Upper lobe of right lung (tissue), 1 donor: ENCODE data around the gene KRABD2.

ENCODE experiments used
- ATAC-seq: fragments of 200-7000 bp; cut with Tn5 transposase; one replicate; pipeline ENCODE4 v1.9.1; 2020; ENCODE audit warnings: mild to moderate bottlenecking, moderate library complexity
- DNase-seq: peaks from one replicate; pipeline ENCODE4 v3.0.0-alpha.2; 2020
- H3K27ac ChIP-seq: fragments of 200-600 bp; one replicate; pipeline ENCODE4 v1.8.0; 2022
- H3K27me3 ChIP-seq: fragments of 200-600 bp; one replicate; pipeline ENCODE4 v1.8.0; 2022; ENCODE audit warnings: mild to moderate bottlenecking
- H3K36me3 ChIP-seq: fragments of 200-600 bp; one replicate; pipeline ENCODE4 v1.8.0; 2022
- H3K4me1 ChIP-seq: fragments of 200-600 bp; one replicate; pipeline ENCODE4 v1.8.0; 2022
- H3K4me3 ChIP-seq: fragments of 200-600 bp; one replicate; pipeline ENCODE4 v1.8.0; 2022; ENCODE audit warnings: mild to moderate bottlenecking
- H3K9me3 ChIP-seq: fragments of 200-600 bp; one replicate; pipeline ENCODE4 v1.8.0; 2022
- intact Hi-C: fragments of 100-400 bp; cut with DNase I; formaldehyde crosslinking; loops from one replicate; pipeline ENCODE4 v1.11.0; 2022
- TF ChIP-seq, protein P1 (sequence below): fragments of 200-600 bp; IDR thresholded peaks from one replicate; pipeline ENCODE4 v1.8.0; 2022; ENCODE audit warnings: antibody characterized with exemption
- donor health status: DM: no; HTN: yes; CAD: no; lungs with severe emphysema.

The KRABD2 gene

GRCh38 chr17:8376271-8377067 is at the start of gene KRABD2:
KRABD2 (minus strand) TSS chr17:8376704.
- intact Hi-C loops = no loop called here
- H3K9me3 ChIP-seq = no peaks in the 10 kb centered on the region
- TF ChIP-seq, protein P1, sequence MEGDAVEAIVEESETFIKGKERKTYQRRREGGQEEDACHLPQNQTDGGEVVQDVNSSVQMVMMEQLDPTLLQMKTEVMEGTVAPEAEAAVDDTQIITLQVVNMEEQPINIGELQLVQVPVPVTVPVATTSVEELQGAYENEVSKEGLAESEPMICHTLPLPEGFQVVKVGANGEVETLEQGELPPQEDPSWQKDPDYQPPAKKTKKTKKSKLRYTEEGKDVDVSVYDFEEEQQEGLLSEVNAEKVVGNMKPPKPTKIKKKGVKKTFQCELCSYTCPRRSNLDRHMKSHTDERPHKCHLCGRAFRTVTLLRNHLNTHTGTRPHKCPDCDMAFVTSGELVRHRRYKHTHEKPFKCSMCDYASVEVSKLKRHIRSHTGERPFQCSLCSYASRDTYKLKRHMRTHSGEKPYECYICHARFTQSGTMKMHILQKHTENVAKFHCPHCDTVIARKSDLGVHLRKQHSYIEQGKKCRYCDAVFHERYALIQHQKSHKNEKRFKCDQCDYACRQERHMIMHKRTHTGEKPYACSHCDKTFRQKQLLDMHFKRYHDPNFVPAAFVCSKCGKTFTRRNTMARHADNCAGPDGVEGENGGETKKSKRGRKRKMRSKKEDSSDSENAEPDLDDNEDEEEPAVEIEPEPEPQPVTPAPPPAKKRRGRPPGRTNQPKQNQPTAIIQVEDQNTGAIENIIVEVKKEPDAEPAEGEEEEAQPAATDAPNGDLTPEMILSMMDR = peak; percentile 53
- H3K4me1 ChIP-seq = peaks cover 31% of the 10 kb centered on the region
- peak within 1 kb of the TSS; percentile 79 for H3K4me3 ChIP-seq
- peak within 1 kb of the TSS; percentile 84 for H3K27ac ChIP-seq
- ATAC-seq (peak; percentile 100), DNase-seq (peak; percentile 95)
- H3K36me3 ChIP-seq = peaks cover 47% of the 10 kb centered on the region
- no peaks in the 10 kb centered on the region for H3K27me3 ChIP-seq

GRCh38 chr17:8421571-8421970 is 45.1 kb upstream of the KRABD2 start:
- DNase-seq = no peak
- Histone ChIP-seq H3K27ac (no peak overlapping the region), H3K36me3 (no peaks in the 10 kb centered on the region), H3K4me3 (no peak overlapping the region), H3K27me3 (no peaks in the 10 kb centered on the region), H3K9me3 (no peaks in the 10 kb centered on the region), H3K4me1 (peaks cover 22% of the 10 kb centered on the region)
- intact Hi-C loops = no loop called here
- TF ChIP-seq, protein P1 = no peak
- no peak for ATAC-seq

- DNase-seq = peak; percentile 74
- intact Hi-C loops = no loop called here
Measured at GRCh38 chr17:8420041-8420934, 43.8 kb upstream of the KRABD2 start.

GRCh38 chr17:8419305-8419704 is 42.8 kb upstream of the KRABD2 start:
- Histone ChIP-seq H3K27ac (peak overlapping the region; percentile 56), H3K4me1 (peaks cover 22% of the 10 kb centered on the region), H3K36me3 (no peaks in the 10 kb centered on the region), H3K4me3 (no peak overlapping the region), H3K27me3 (no peaks in the 10 kb centered on the region), H3K9me3 (no peaks in the 10 kb centered on the region)
- DNase-seq = no peak
- no peak for ATAC-seq
- intact Hi-C loops = loop anchor here (10.0 kb wide), 1 partner anchor 325 kb away; the partner anchor contains the start of gene CCDC42
- TF ChIP-seq, protein P1 = no peak

More at GRCh38 chr17:8420041-8420934, 43.8 kb upstream of the KRABD2 start:
- peaks cover 22% of the 10 kb centered on the region for H3K4me1 ChIP-seq
- ATAC-seq = peak; percentile 82
- no peaks in the 10 kb centered on the region for H3K9me3 ChIP-seq
- no peaks in the 10 kb centered on the region for H3K36me3 ChIP-seq
- no peak overlapping the region for H3K4me3 ChIP-seq
- TF ChIP-seq, protein P1 = no peak
- H3K27ac ChIP-seq = peak overlapping the region; percentile 56
- no peaks in the 10 kb centered on the region for H3K27me3 ChIP-seq

- H3K9me3 ChIP-seq = no peaks in the 10 kb centered on the region
- ATAC-seq = no peak
Measured at GRCh38 chr17:8418471-8418870, 42.0 kb upstream of the KRABD2 start.

More at GRCh38 chr17:8418471-8418870, 42.0 kb upstream of the KRABD2 start:
- Histone ChIP-seq H3K27me3 (no peaks in the 10 kb centered on the region), H3K4me1 (peaks cover 22% of the 10 kb centered on the region), H3K36me3 (no peaks in the 10 kb centered on the region), H3K4me3 (no peak overlapping the region), H3K27ac (no peak overlapping the region)
- intact Hi-C loops = loop anchor here (10.0 kb wide), 1 partner anchor 326 kb away; the partner anchor contains the start of gene CCDC42
- no peak for DNase-seq
- TF ChIP-seq, protein P1 = no peak
